Measurements from ENCODE around the gene LIMK1. TPM values are rescaled to one million over a fixed set of nuclear protein-coding genes. Genes with fewer than 3 reads are reported as not detected.

The LIMK1 gene
- polyA plus RNA-seq, 10 donors, result 11.4 to 23.6 (median 14.8) TPM

DNA sequence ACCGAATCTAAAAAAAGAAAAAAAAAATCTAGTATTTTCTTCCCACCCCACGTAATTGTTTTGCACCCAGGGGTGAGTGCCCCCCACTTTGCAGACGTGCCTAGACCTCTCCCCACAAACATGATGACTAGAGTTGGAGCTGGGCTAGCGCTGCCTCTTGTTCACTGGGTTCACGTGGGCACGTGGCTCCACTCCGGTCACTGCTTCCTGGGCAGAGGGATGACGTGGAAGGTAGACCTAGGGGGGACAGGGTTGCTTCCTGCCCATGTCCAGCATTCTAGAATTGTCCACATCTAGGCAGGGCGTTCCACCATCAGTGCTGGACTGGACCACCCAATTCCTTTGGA lies 861 bp upstream of the LIMK1 start:
- no peak for DNase-seq

DNA sequence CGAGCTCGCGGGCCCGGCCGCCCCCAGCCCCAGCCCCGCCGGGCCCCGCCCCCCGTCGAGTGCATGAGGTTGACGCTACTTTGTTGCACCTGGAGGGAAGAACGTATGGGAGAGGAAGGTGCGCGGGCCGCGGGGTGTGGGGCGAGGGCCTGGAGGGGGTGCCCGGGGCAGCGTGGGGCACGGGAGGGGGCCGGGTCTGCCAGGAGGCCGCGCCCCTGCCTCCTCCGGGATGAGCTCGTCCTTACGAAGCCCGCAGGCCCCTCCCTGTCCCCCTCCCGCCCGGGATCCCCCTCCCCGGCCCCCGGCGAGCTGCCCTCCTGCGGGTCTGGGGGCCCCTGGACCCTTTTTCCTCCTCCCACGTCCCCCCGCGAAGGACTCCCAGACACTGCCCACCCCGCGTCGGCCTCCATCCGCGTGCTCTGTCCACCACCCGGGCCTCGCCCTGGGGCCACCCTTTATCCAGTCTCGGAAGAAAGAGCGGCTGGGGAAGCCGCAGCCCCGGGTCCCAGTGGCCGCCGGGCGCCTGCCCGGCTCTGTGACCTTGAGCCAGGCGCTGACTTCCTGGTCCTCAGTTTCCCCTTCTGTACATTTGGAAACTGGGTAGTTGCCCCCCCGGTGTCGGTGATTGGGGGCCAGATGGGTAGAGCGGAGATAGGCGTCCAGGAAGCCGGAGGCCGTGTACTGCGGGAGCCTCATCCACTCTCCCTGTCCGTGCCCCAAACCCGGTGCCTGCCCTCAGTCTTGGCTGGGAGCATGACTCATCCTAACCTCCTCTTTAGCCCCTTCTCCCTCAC lies 521 bp downstream of the LIMK1 start:
- DNase-seq, result peak in 1 of 3 donors; percentile 61

DNA sequence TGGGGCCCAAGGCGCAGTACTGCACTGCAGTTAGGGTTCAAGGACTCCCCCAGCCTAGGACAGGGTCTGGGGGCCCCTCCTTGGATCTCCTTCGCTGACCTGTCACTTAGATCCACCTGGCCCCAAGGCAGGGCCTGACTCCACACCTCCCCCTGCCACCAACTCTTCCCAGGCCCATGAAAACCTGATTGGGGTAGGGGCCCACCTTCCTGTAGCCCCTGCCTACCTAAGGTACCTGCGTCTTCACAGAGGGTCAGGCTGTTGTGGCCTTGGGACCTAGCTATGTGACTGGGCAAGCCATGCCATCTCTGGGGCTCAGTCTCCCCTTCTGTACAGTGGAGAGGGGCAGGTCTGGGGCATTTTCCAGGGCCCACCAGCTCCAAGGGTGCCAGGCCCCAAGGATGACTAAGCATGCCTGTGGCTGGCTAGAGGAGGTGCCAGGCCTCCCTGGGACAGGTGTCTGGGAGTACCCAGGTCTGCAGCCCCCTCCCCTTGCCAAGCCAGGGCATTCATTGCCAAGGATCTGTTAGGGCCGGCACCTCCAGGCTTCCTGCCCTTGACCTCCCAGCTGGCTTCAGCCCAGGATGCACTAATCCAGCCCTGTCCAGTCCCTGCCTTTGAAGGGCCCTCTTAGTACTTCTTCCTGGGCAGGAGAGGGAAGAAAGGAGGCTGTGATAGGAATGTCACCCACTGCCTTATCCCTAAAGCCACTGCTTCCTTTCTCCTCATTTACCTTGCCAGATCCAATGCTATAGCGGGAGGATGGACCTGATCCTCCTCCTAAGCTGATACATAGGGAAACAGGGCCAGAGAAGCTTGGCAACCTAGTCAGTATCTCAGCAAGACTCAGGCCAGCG lies 1.3 kb downstream of the LIMK1 start:
- no peak for DNase-seq

DNA sequence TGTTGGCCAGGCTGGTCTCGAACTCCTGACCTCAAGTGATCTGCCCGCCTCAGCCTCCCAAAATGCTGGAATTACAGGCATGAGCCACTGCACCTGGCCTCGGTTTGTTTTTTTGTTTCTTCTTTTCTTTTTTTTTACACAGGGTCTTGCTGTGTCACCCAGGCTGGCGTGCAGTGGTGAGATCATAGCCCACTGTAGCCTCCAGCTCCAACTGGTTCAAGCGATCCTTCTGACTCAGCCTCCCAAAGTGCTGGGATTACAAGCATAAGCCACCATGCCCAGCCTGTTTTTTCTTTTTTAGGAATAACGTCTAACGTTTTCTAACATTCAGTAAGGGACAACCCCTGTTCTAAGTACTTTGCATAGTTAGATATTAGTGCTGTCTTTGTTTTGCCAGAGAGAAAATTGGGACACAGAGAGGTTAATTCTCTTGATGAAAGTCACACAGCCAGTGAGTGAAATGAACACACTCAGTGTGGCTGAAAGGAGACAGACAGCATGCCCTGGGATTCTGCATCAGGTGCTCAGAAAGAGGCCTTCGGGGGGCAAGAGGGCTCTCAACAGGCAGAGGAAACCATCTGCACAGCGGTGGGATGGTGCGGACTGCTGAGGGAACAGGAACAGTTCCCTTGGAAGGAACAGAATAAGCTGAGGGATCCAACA lies 4.3 kb downstream of the LIMK1 start:
- no peak for DNase-seq

DNA sequence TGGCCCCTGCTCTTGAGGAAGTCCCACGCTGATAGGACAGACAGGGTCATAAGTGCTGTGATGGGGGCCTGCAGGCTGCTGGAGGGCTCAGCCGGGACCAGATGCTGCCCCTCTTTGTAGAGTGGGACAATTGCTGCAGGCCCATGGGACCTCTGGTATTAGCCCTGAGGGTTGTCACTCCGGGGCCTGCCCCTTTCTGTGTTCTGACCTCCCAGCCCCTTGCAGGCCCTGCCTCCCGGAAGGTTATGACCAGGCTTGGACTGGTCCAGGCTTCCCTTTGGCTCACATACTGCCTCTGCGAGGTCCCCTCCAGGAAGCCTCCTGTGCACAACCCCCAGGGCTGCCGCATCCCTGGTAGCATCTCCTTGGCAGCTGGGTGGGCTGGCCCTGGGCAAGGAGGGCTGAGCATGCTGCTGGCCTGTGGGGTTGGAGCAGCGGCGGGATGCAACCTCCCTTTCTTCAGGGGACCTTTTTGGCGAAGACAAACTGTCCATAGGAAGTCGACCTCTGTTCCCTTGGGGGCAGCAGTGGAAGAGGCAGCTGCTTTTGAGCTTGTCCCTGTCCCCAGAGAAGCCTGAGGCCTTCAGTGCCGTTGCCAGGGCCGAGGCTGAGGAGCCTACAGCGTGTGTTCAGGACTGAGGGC lies 8.8 kb downstream of the LIMK1 start:
- DNase-seq, result peak in 1 of 3 donors; percentile 26

DNA sequence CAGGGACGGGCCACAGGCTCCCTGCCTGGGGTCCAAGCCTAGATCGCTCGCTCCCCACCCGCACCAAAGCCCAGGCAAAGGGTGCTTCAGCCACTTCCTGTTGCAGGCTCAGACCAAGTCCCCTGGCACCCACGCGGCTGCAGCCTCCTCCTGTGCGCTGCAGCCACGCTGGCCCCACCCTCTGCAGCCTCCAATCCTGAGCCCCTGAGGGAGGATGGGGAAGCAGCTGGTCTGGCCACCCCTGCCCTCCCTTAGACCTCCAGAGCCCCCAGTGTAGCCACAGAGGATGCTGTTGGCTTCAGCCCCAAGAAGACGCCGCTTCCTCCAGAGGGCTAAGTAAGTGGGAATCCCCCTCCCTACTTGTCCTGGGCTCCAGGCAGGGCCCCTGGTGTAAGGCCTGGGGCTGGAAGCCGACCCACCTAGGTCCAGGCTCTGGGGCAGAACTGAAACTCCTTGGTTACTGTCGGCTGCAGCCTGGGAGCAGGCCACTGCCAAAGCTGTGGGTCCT lies 9.4 kb downstream of the LIMK1 start:
- DNase-seq, result peak in 1 of 3 donors; percentile 62

DNA sequence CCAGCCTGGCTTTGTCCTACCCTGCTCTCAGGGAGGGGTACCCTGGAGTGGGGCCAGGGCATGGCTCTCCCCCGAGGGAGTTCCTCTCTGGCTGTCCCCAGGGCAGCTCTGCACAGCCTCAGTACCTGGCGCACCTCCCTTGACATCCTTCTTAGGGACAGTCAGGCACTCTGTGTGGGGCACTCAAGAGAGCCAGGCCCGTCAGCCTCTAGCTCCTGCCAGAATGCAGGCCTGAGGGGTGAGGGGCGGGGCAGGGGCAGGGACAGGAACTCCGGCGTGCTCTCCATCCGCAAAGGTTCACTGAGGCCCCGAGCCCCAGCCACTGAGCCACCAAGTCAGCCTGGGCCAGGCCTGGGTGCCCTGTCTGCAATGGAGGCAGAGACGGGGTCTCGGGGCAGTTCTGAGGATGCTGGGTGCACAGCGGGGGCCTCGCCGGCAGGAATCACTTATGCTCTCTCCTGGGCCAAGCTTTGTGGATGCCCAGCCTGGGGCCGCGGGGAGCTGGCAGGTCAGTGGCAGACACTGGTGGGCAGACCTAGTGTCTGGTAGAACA lies 10.1 kb downstream of the LIMK1 start:
- DNase-seq, result no peak

DNA sequence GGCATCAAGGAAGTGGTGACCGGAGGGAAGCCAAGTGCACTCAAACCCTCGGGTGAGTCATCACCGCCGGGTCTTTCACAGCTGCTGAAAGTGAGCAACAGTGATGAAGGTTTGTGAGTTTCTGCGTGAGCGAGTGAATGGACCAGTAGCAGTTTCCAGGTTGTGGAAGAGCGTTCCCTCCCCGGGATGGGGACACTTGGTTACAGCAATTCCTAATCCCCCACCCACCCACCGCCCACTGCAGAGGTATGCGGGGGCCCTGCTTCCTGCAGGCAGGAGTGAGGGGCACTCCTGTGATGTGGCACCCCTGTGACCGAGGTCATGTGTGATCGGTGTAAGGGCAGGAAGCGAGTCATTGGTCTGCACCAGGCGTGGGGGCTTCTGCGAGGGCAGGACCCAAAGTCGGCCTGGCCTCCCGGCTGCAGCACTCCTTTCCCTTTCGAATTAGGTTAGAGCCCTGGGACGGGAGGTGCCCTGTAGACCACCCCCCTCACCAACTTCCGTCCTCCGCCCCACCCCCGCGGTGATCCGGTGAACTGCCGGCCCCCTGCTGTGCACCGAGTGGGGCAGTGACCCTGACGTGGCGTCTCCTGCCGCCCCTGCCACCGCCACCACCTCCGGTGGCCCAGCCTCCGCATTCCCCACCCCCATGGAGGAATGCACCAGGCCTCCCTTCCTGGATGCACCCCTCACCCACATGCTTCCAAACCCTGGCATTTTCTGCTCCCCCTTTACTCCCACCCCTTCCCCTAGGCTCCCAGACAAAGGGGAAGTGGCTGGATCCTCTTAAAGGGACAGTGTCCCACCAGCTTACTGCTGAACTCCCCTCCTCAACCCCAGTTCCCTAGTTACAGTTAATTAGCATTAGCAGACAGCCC lies 10.9 kb downstream of the LIMK1 start:
- DNase-seq, result peak; percentile 34 to 80 (median 71)

DNA sequence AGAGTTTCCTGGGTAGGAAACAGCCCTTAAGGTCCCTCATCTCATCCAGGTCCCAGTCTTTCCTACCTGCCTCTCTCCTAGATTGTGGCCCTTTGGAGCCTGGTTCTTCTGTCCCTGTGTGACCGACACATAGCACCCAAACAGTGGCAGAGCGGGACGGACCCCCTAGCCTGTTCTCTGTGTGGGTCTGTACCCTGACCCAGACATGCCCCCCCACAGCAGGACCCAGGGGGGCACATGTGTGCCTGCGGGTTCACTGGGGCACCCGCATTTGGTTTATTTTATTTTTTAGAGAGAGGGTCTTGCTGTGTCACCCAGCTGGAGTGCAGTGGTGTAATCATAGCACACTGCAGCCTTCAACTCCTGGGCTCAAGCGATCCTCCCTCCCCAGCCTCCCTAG lies 11.5 kb downstream of the LIMK1 start:
- no peak for DNase-seq

DNA sequence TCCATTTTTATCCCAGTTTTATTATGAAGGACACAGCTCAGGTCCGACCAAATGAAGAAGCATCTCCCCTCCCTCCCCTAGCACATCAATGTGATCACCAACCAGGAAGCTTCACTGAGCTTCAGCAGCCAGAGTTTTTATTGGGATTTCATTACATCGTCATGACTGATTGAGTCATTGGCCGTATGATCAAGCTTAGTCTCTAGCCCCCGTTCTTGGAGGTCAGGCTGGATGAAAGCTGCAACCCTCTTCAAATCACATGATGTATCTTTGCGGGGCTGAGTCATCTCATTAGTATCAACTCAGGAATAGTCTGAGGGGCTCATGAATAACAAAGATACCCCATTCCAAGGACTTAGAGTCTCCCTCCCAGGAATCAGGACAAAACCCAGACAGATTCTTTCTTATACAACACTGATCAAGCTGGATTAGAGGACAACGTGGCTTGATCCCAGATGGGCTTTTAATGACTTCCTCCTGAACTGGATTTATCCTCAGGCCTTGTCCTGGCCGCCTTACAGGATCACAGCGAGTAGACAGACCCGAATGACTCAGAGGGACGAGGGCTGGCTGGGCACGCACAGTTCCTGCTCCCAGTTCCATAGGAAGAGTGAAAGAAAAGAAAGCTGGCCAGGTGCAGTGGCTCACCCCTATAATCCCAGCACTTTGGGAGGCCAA lies 14.5 kb downstream of the LIMK1 start:
- DNase-seq, result peak; percentile 30 to 78 (median 61)

DNA sequence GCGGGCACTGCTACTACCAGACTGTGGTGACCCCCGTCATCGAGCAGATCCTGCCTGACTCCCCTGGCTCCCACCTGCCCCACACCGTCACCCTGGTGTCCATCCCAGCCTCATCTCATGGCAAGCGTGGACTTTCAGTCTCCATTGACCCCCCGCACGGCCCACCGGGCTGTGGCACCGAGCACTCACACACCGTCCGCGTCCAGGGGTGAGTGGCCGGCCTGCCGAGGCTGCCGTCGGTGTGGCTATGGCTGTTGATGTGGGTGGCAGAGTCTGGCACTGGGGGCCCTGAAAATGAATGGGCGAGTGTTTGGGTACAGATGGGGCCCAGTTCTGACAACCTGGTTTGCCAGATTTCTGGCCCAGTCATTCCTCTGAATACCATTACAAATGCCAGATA lies 15.4 kb downstream of the LIMK1 start:
- no peak for DNase-seq

DNA sequence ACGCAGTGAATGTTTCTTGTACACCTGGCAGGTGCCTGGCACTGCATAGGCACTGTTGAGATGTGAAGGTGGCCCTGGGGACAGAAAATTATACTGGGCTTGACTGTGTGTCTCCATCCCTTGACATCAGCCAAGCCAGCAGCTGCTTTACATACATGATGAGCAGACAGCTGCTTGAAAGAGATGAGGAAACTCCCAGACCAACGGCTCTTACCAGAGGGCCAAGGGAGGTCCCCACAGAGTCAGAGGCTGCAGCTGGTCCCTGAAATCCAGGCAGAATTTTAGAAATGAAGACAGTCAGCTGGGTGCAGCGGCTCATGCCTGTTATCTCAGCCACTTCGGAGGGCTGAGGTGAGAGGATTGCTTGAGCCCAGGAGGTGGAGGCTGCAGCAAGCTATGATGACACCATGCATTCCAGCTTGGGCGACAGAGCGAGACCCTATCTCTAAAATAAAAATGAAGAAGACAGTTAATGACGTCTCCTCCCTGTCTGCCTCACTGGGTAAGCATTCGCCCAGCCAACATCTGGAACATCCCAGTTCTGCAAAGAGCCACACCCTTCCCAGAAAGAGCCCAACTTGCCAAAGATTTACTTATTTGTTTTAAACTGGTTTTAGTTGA lies 17.6 kb downstream of the LIMK1 start:
- DNase-seq, result peak in 2 of 3 donors; percentile 64 to 86

DNA sequence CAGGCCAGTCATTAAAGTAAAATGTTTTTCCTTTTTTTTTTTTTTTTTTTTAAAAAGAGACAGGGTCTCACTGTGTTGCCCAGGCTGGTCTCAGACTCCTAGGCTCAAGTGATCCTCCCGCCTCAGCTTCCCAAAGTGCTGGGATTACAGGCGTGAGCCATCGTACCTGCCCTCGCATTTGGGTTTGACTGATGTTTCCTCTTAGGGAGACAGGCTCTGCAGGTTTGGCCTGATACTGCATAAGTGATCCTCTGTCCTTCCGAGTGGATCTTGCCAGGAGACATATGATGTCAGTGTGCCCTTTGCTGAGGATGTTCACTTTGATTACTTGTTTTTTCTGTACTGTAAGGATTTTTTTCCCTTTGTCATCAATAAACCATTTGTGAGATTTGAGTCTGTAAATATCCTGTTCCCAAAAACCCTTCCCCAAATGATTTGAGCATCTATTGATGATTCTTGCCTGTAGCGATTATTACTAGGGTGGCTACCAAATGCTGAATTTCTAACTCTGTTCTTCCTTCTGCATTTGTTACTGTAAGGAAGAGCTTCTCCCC lies 19.7 kb downstream of the LIMK1 start:
- DNase-seq, result no peak

DNA sequence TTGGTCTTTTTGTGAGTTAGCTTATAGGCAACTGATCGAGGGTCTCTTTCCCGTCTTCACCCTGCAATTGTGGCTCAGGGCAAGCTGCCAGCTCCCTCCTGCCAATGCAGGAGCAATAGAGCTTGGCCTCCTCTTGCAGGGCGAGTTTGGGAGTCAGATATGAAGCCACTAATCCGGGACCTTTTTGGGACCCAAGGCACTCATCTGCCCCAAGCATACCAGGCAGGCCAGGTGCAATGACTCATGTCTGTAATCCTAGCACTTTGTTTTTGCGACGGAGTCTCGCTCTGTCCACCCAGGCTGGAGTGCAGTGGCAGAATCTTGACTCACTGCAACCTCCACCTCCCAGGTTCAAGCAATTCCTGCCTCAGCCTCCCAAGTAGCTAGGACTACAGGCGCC lies 21.1 kb downstream of the LIMK1 start:
- DNase-seq, result no peak

DNA sequence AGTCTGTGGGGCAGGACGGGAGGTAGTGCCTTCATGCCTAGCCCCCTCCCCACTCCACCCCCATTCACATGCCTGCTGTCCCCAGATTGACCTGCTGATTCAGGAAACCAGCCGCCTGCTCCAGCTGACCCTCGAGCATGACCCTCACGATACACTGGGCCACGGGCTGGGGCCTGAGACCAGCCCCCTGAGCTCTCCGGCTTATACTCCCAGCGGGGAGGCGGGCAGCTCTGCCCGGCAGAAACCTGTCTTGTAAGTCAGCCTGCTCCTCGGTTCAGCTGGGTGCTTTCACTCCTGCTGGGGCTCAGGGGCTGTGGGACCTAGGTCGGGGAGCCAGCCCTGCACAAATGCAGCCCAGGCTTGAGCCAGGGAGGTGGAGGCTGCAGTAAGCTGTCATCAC lies 22.4 kb downstream of the LIMK1 start:
- no peak for DNase-seq

DNA sequence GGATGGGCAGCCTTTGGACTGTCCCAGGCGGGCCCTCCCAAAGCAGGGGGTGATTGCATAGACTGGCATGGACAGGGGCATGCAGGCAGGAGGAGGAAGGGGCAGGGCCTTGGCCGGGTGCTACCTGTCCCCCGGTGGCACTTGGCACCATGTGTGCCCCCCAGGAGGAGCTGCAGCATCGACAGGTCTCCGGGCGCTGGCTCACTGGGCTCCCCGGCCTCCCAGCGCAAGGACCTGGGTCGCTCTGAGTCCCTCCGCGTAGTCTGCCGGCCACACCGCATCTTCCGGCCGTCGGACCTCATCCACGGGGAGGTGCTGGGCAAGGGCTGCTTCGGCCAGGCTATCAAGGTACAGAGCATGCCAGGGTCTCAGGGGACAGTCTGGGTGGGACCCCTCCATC lies 23.2 kb downstream of the LIMK1 start:
- no peak for DNase-seq

DNA sequence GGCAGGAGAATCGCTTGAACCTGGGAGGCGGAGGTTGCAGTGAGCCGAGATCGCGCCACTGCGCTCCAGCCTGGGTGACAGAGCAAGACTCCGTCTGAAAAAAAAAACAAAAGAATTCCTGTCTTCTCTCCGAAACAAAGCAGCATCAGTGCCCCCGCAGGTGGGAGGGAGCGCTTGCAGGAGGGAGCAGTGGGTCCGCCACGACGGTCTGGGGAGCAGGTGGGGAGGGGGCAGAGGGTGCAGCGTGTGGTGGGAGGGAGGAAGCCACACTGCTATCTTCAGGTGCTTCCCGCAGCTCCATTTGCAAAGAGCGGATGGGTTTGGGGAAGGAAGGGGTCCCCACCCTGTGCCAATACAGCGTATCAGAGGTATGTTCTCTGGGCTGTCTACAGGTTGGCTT lies 31.7 kb downstream of the LIMK1 start:
- DNase-seq, result no peak

DNA sequence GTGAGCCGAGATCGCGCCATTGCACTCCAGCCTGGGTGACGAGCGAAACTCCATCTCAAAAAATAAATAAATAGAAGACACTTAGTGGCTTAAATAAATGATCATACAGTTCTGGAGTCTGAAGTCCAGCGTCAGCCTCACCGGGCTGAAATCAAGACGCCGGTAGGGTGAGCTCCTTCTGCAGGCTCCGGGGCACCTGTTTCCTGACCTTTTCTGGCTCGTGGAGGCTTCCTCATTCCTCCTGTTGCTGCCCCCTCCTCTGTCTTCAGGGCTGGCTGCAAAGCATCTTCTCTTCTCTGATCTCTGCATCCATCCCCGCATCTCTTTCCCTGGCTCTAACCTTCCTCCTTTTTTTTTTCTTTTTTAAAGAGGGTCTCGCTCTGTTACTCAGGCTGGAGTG lies 32.8 kb downstream of the LIMK1 start:
- DNase-seq, result no peak

DNA sequence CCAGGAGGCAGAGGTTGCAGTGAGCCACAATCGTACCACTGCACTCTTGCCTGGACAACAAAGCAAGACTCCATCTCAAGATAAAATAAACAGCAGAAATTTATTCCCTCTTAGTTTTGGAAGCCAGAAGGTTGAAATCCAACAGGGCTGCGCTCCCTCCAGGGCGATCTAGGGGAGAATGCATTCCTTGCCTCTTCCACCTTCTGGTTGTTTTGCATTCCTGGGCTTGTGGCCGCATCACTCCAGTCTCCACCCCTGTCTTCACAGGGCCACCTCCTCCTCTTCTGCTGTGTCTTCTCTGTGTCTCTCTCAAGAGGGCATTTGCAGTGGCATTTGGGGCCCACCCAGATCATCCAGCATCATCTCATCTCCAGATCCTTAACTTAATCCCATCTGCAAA lies 36.2 kb downstream of the LIMK1 start:
- no peak for DNase-seq

Data from muscle of back (tissue), 11 donors.